ENCODE data around the gene PALMD. TPM values are rescaled to one million over a fixed set of nuclear protein-coding genes. Genes with fewer than 3 reads are reported as not detected.

The PALMD gene
- total and polyA plus RNA-seq, 8 donors = 2.6 to 15.4 (median 4.8) TPM

DNA sequence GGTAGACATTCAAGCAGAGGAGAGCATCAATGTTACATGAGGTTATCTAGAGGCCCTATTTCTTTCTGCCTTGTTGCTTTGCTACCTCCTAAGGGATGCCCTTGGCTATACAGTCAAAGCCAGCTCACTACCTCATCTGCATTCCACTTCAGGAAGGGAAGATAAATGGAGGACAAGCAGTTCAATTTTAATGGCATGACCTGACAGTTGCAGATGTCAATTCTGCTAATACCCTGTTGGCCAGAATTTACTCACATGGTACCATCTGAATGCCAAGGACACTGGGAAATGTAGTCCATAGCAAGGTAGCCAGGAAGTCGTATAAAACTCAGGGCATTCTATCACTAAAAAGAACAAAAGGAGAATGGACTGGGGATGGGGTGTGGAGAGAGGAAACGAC, 31.5 kb downstream of the PALMD start:
- DNase-seq (no peak), FAIRE-seq (no peak), ATAC-seq (no peak)
- H3K27ac ChIP-seq = no peak overlapping the region
- no peaks in the 10 kb centered on the region for H3K36me3 ChIP-seq
- intact Hi-C loops (cut with DNase I) = no loop called here
- WGBS, 2 donors = 71 to 87% methylated on average over 2 of the region's 2 CpGs
- no peaks in the 10 kb centered on the region for H3K4me1 ChIP-seq
- H3K27me3 ChIP-seq = no peaks in the 10 kb centered on the region
- TF ChIP-seq, protein P1, sequence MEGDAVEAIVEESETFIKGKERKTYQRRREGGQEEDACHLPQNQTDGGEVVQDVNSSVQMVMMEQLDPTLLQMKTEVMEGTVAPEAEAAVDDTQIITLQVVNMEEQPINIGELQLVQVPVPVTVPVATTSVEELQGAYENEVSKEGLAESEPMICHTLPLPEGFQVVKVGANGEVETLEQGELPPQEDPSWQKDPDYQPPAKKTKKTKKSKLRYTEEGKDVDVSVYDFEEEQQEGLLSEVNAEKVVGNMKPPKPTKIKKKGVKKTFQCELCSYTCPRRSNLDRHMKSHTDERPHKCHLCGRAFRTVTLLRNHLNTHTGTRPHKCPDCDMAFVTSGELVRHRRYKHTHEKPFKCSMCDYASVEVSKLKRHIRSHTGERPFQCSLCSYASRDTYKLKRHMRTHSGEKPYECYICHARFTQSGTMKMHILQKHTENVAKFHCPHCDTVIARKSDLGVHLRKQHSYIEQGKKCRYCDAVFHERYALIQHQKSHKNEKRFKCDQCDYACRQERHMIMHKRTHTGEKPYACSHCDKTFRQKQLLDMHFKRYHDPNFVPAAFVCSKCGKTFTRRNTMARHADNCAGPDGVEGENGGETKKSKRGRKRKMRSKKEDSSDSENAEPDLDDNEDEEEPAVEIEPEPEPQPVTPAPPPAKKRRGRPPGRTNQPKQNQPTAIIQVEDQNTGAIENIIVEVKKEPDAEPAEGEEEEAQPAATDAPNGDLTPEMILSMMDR (IDR thresholded peaks at IDR 0.05) = no peak
- no peaks in the 10 kb centered on the region for H3K9me3 ChIP-seq
- no peak overlapping the region for H3K4me3 ChIP-seq

DNA sequence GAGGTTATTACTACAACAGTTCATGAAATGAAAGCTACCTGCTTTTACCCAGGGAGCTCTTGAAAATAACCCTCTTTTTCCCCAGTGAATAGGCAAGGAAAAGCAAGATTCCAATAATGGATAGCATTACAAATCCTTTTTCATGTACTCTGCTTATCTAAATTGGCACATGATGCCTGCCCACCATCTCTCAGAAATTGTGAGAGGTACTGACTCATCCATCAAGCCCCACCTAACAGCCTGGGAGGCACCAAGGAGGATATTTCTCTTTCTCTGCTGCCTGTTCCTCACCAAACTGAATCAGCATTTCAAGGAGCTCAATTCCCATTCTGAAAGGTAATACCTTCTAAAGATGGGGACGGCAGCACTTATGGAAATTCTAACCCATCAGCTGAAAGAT, 34.4 kb downstream of the PALMD start:
- no peak overlapping the region for H3K4me3 ChIP-seq
- ATAC-seq = no peak
- H3K36me3 ChIP-seq = no peaks in the 10 kb centered on the region
- WGBS, 2 donors = 72 to 86% methylated on average over 1 of the region's 1 CpG
- intact Hi-C loops (cut with DNase I) = no loop called here
- no peak for DNase-seq
- TF ChIP-seq, protein P1 (IDR thresholded peaks at IDR 0.05) = no peak
- no peak for FAIRE-seq
- H3K27ac ChIP-seq = no peak overlapping the region
- H3K4me1 ChIP-seq = no peaks in the 10 kb centered on the region
- H3K27me3 ChIP-seq = no peaks in the 10 kb centered on the region
- no peaks in the 10 kb centered on the region for H3K9me3 ChIP-seq

DNA sequence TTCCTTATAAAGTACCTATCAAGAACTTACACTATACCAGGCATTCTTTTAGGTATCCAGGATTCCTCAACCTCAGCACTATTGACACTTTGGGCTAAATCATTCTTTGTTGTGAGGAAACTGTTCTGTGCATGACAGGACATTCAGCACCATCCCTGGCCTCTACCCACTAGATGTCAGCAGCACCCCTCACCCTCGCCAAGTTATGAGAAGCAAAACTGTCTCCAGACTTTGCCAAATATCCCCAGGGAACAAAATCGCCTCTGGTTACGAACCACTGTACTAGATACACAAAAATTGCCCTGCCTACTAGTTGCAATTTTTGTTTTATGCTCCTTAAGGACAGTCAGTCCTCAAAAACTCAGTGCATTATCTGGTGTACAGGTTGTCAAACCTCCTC, 35.7 kb downstream of the PALMD start:
- Histone ChIP-seq H3K27ac (no peak overlapping the region), H3K9me3 (no peaks in the 10 kb centered on the region), H3K4me1 (no peaks in the 10 kb centered on the region), H3K4me3 (no peak overlapping the region), H3K27me3 (no peaks in the 10 kb centered on the region), H3K36me3 (no peaks in the 10 kb centered on the region)
- DNase-seq (no peak), FAIRE-seq (no peak), ATAC-seq (no peak)
- TF ChIP-seq, protein P1 (IDR thresholded peaks at IDR 0.05) = no peak
- intact Hi-C loops (cut with DNase I) = no loop called here
- WGBS, 2 donors = 72 to 83% methylated on average over 3 of the region's 3 CpGs

DNA sequence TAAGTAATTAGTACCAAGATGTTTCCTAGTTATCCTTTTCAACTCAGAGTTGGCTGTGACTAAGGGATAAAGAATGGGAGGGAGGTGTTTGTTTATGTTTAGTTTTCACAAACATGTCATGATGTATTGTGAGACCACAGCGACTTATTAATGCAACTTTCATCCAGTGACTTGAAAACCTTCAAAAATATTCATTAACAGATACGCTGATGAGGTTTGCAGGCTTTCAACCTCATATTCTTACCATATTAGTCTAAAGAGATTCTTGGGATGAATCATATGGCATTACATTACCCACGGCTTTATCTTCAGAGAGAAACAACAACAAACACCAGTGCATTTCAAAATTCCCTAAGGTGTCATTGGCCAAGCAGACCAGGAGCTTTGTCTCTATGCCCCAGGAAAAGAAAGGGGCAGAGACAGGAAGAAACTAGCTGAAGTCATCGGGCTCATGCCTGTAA, 36.4 kb downstream of the PALMD start:
- no peaks in the 10 kb centered on the region for H3K9me3 ChIP-seq
- no peaks in the 10 kb centered on the region for H3K27me3 ChIP-seq
- H3K36me3 ChIP-seq = no peaks in the 10 kb centered on the region
- no peak for ATAC-seq
- DNase-seq = no peak
- TF ChIP-seq, protein P1 (IDR thresholded peaks at IDR 0.05) = no peak
- no peak for FAIRE-seq
- no peak overlapping the region for H3K27ac ChIP-seq
- H3K4me3 ChIP-seq = no peak overlapping the region
- 65 to 76% methylated on average over 4 of the region's 4 CpGs for WGBS, 2 donors
- intact Hi-C loops (cut with DNase I) = no loop called here
- no peaks in the 10 kb centered on the region for H3K4me1 ChIP-seq

DNA sequence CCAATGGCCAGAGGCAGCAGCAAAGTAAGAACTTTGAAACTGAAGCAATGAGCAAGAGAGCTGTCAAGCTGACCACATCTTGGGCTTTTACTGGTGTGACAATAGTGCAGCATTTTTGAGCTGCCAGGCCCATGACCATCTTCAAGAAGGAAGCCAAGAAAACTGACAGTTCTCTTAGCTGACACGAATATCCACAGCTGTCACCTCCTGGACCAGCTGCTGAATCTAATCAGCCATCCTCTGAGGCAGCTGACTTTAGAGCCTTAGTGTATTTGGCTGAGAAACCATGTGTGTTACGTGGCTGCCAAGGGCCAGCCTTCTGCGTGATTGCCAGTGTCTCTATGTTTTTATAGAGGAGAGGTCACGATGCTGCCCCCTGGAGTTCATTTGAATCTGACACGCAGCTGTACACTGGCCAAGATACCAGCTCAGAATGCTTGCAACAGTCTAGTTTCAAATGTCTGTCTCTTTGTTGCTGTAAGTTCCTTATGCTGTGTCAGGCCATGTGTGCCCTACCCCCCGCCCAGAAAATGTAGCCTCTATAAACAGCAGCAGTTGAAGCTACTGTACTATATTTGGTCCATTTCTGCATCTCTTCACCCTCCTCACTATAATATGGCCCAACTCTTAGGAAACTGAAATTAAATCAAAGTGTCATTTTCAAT, 39.7 kb downstream of the PALMD start:
- no peak for FAIRE-seq
- ATAC-seq = peak; percentile 89 to 97 (median 92)
- Histone ChIP-seq H3K9me3 (no peaks in the 10 kb centered on the region), H3K36me3 (no peaks in the 10 kb centered on the region), H3K27ac (no peak overlapping the region), H3K4me1 (no peaks in the 10 kb centered on the region), H3K27me3 (no peaks in the 10 kb centered on the region), H3K4me3 (no peak overlapping the region)
- peak; percentile 45 to 77 (median 61) for DNase-seq
- WGBS, 2 donors = 5 to 8% methylated on average over 6 of the region's 6 CpGs
- TF ChIP-seq, protein P1 (IDR thresholded peaks at IDR 0.05) = peak; percentile 28 to 52 (median 47)
- intact Hi-C loops (cut with DNase I) = no loop called here
